ENCODE measurements around the gene RUNX1. TPM values are rescaled to one million over a fixed set of nuclear protein-coding genes. Genes with fewer than 3 reads are reported as not detected.

Gene RUNX1
- total RNA-seq, 2 experiments from 2014 or later: 36.5 to 37.2 TPM

GRCh38 chr21:34989337-34990151 lies 59.6 kb downstream of the RUNX1 start:
- CTCF ChIA-PET: interaction anchor here (0.8 to 5.4 kb wide), 18 partner anchors 13 to 411 kb away, joined by 3 to 33 read pairs (median 4); no protein-coding TSS in a partner anchor

GRCh38 chr21:34988625-34989024 lies 60.5 kb downstream of the RUNX1 start:
- CTCF ChIA-PET: interaction anchor here (0.7 to 6.2 kb wide), 4 partner anchors 15 to 62 kb away, joined by 3 to 33 read pairs (median 16); no protein-coding TSS in a partner anchor
- POLR2A ChIA-PET: interaction anchor here (0.5 to 4.6 kb wide), 4 partner anchors 38 to 239 kb away, joined by 3 to 40 read pairs (median 4); no protein-coding TSS in a partner anchor

More at GRCh38 chr21:34989337-34990151, 59.6 kb downstream of the RUNX1 start:
- POLR2A ChIA-PET: interaction anchor here (0.6 to 4.6 kb wide), 15 partner anchors 11 to 209 kb away, joined by 3 to 40 read pairs (median 5); no protein-coding TSS in a partner anchor

DNA sequence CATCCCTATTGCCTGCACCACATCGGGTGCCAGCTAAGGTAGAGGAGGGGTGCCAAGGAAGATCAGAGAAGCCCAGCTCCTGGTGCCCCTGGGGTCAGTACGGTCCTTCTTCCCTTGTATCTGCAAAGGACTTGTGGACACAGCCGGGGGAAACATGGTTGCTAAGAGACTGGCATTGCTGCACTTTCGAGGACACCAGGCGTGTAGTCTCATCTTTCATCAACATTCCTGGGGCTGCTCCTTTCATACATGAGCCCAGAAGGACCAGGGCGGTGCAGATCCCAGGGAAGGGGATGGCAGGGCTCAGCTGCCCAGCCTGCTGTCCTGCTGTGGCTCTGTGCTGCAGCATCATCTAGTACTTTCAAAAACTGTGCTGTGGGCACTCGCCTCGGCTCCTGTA lies 61.0 kb downstream of the RUNX1 start:
- POLR2A ChIA-PET: interaction anchor here (0.5 to 4.6 kb wide), 5 partner anchors 14 to 240 kb away, joined by 3 to 40 read pairs (median 6); no protein-coding TSS in a partner anchor

GRCh38 chr21:34987501-34988072 lies 61.5 kb downstream of the RUNX1 start:
- ChIA-PET POLR2A (interaction anchor here (1.6 to 4.6 kb wide), 3 partner anchors 13 to 98 kb away, joined by 6 to 40 read pairs (median 16); no protein-coding TSS in a partner anchor), CTCF (interaction anchor here (0.7 to 6.2 kb wide), 10 partner anchors 14 to 242 kb away, joined by 3 to 33 read pairs (median 4); no protein-coding TSS in a partner anchor)

More for the DNA sequence above, 61.0 kb downstream of the RUNX1 start:
- CTCF ChIA-PET: interaction anchor here (0.7 to 6.2 kb wide), 8 partner anchors 15 to 242 kb away, joined by 3 to 33 read pairs (median 4); no protein-coding TSS in a partner anchor

DNA sequence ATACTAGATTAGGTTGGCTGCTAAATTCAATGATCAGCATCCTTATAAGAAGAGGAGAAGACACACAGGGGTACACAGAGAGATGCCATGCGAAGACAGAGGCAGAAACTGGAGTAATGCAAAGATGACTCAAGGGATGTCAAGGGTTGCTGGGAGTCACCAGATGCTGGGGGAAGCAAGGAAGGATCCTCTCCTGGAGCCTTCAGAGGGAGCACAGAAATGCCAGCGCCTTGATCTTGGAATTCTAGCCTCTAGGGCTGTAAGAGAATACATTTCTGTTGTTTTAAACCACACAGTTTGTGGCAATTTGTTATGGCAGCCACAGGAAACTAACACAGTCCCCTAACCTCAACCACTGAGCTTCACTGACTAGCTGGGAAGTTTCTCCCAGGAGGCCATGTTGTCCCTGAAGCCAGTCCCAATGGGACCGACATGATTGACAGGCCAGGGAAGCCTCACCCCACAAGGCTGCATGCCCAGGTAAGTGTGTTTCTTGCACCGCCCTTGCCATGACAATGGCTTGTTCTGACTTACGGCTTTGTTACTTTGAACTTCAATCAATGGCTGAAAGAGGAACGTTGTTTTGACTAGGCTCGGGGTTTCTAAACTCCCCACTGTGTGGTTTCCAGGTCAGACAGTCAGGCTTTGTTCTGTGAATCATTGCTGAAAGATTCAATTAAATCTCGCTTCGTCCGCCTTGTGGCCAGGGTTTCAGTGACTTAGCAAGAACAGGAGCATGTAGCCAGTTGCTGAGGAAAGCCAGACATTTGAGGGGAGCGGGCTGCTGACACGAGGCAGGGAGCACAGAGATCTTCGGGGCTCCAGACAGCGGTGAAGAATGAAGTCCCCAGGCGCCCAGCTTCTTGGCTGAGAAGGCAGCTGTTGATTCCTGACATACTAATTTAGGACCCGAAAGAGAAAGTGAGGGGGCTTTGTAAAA lies 62.3 kb downstream of the RUNX1 start:
- CTCF ChIA-PET: interaction anchor here (0.8 to 6.2 kb wide), 10 partner anchors 13 to 97 kb away, joined by 3 to 33 read pairs (median 4); no protein-coding TSS in a partner anchor
- POLR2A ChIA-PET: interaction anchor here (1.6 to 4.6 kb wide), 3 partner anchors 12 to 98 kb away, joined by 6 to 40 read pairs (median 16); no protein-coding TSS in a partner anchor

DNA sequence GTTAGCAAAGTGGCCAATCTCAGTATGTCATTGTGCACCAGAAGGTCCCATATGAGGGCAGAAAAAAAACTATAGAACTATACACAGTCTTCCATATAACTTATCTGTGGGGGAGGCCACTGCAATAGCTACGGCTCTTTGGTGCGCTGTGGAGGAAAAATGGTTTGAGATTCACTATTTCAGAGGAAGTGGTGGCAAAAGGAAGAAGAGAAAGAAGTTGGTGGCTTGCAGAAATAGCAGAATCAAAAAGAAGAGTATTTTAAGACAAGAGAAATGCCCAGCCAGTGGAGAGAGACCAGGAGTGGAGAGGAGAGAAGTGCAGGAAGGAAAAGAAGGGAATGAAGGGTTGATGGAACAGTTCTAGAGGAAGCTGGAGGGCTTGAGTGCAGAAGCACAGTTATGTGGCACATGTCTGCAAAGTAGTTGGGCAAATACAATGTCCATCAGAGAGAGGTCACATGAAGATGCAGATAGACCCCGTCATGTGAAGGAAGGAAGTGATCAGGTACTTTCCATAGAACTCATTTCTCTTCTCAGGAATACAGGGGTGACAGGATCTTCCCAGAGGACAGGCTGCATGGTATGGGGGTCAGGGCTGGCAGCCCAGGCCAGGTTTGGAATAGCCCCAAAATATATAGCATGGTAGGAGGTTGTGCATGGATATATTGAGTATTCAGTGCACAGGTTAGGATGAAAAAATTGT lies 64.6 kb downstream of the RUNX1 start:
- ChIA-PET POLR2A (interaction anchor here (0.6 to 2.6 kb wide), 10 partner anchors 11 to 95 kb away, joined by 3 to 26 read pairs (median 6); no protein-coding TSS in a partner anchor), CTCF (interaction anchor here (1.9 to 6.2 kb wide), 4 partner anchors 11 to 95 kb away, joined by 5 to 28 read pairs (median 19); no protein-coding TSS in a partner anchor)

- ChIA-PET POLR2A (interaction anchor here (0.6 to 2.6 kb wide), 13 partner anchors 10 to 96 kb away, joined by 3 to 26 read pairs (median 4); no protein-coding TSS in a partner anchor), CTCF (interaction anchor here (0.6 to 6.2 kb wide), 7 partner anchors 10 to 238 kb away, joined by 3 to 28 read pairs (median 7); no protein-coding TSS in a partner anchor)
These were observed 65.4 kb downstream of the RUNX1 start for GRCh38 chr21:34983680-34984086.

DNA sequence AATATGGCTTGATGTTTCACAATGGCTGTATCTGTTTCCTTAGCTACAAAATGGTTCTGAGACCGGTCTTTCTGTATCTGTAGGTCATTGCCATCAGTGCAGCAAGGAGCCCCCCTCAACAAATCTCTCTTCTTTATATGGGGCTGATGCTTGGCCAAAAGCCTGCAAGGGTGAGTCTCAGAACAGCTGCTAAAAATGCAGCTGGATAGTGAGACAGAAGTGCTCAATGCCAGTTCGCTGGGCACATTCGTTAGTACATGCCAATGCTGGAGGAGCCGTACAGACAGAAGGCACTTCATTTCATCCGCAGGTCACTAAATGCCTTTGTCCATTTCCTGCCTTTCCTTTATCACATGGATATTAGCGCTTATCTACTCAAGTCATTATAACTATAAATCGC lies 67.3 kb downstream of the RUNX1 start:
- ChIA-PET POLR2A (interaction anchor here (2.6 kb wide), 1 partner anchor 66 kb away, joined by 26 read pairs; no protein-coding TSS in a partner anchor), CTCF (interaction anchor here (1.4 to 3.8 kb wide), 2 partner anchors 13 to 67 kb away, joined by 3 to 23 read pairs; no protein-coding TSS in a partner anchor)

DNA sequence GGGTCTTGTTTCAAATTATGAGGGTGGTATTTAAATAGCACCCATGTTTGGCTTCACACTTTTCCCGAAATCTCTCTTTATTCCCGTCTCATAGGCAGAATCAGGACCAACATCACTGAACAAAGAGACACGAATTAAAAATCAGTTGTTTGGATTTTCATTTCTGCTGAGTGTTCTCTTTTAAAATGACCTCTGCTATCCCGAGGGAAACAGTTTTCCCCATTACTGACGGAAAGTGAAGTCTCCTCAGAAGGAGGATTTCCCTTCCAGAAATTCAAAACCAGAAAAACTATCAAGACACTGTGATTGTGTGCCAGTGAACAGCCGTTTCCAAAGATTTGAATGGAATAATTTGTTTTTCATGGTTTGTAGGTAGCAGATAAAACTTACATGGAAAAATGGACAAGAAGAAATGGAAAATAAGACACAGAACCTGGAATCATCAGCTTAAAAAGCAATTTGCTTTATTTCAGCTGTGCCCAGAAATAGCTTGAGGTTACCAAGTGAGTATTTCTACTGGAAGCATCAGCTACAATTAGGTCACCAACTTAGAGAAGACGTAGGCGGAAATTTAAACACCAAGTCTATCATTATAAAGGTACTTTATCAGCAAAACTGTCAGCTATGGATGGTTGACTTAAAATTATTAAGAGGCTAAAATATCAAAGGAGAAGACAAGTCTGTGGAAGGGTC lies 68.5 kb downstream of the RUNX1 start:
- ChIA-PET POLR2A (interaction anchor here (0.6 kb wide), 1 partner anchor 14 kb away, joined by 3 read pairs; no protein-coding TSS in a partner anchor), CTCF (interaction anchor here (0.6 to 3.8 kb wide), 3 partner anchors 12 to 91 kb away, joined by 3 to 23 read pairs (median 3); no protein-coding TSS in a partner anchor)

- CTCF ChIA-PET: no interaction called here
- POLR2A ChIA-PET: interaction anchor here (0.6 kb wide), 2 partner anchors 59 to 68 kb away, joined by 3 to 5 read pairs; no protein-coding TSS in a partner anchor
These were observed 69.7 kb downstream of the RUNX1 start for GRCh38 chr21:34979383-34979782.

DNA sequence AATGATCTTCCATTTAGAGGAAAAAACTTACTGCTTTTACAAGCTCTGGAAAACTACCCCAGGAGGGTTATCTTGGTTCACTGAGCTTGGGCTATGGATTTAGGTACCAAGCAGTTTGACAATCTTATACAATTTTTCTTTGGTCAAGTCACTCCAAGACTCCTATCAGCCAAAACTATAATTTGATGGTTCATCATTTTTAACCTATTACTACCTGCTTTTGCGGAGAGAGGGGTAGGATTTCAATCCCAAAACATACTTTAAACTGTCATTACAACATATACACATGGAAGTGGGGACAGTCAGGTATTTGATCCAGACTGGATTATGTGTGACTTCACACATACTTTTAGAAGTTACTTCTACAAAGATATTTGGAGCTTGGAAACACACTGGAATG lies 71.8 kb downstream of the RUNX1 start:
- ChIA-PET CTCF (no interaction called here), POLR2A (no interaction called here)

DNA sequence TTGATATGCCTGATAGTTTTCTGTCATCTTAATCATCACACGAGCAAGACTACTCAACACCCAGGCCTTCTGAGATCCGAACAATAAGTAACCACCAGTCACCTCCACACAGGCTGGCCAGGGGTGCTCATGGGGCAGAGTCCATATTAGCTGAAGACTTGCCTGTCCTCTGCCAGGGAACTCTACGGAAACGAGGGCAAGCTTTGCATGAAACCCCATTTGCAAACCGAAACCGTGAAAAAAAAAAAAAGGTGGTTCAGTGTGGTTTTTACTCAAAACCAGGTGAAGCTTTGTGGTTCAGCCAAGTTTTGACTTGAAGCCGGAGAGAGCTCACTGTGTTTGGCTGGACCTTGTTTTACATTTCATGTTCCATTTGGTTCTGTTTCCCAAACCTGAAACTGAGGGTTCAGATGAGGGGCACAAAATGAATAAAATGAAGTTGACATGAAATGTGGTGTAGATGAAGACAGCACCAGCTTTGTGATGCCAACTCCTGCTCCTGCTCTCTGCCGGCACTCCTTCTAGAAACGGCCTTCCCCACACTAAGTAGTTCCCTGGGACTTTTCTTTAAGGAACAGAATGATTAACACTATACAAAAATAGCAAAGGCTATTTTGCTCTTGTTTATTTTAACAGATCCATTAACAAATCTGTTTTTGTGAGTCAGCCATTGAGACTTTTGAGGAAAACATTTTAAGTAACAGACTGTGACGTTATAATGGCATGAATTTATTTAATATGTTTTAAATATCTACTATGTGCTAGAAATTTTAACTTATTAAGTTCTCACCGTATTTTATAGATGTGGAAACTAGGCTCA lies 74.7 kb downstream of the RUNX1 start:
- POLR2A ChIA-PET: interaction anchor here (1.0 to 2.0 kb wide), 6 partner anchors 9 to 85 kb away, joined by 5 to 11 read pairs (median 7); no protein-coding TSS in a partner anchor

GRCh38 chr21:34973685-34974084 lies 75.4 kb downstream of the RUNX1 start:
- POLR2A ChIA-PET: interaction anchor here (1.0 to 2.0 kb wide), 6 partner anchors 10 to 85 kb away, joined by 5 to 11 read pairs (median 7); no protein-coding TSS in a partner anchor

More for the DNA sequence above, 74.7 kb downstream of the RUNX1 start:
- CTCF ChIA-PET: interaction anchor here (1.0 to 4.1 kb wide), 4 partner anchors 11 to 85 kb away, joined by 3 to 28 read pairs (median 8); no protein-coding TSS in a partner anchor

DNA sequence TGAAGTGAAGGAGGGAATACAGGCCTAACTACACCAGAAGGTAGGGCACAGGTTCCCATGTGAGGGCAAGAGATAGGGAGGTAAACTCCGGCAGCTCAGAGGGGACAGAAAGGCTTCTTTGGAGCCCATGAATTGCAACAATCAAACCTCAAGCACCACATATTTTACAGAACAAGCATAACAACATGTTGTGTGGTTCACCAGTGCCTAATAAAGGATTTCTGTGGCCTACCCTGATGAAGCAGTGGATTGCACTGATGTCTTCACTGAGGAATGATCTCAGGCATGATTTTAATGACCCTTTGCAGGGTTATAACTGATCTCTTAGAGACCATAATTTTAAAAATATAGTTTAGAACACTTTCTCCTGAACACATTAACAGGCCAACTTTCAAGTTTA lies 77.4 kb downstream of the RUNX1 start:
- ChIA-PET CTCF (interaction anchor here (1.3 to 4.1 kb wide), 2 partner anchors 14 to 55 kb away, joined by 4 to 28 read pairs; no protein-coding TSS in a partner anchor), POLR2A (no interaction called here)

More at GRCh38 chr21:34973685-34974084, 75.4 kb downstream of the RUNX1 start:
- CTCF ChIA-PET: interaction anchor here (1.0 to 4.1 kb wide), 4 partner anchors 12 to 85 kb away, joined by 3 to 28 read pairs (median 8); no protein-coding TSS in a partner anchor

GRCh38 chr21:34970566-34970965 lies 78.5 kb downstream of the RUNX1 start:
- POLR2A ChIA-PET: no interaction called here

More at GRCh38 chr21:34970566-34970965, 78.5 kb downstream of the RUNX1 start:
- CTCF ChIA-PET: interaction anchor here (1.3 kb wide), 1 partner anchor 56 kb away, joined by 4 read pairs; no protein-coding TSS in a partner anchor
